WI38 (cell line): ENCODE data around the gene DPYD.

Source experiments
- H3K4me3 ChIP-seq: 2 replicates; pipeline ENCODE4 v1.5.1; 2011; ENCODE audit warnings: low read depth, mild to moderate bottlenecking, control low read depth, low read length
- TF ChIP-seq, protein P1 (sequence below): IDR thresholded peaks from 2 replicates; pipeline ENCODE4 v1.5.1; 2012; ENCODE audit warnings: low read depth, mild to moderate bottlenecking, control low read depth, low read length

The DPYD gene

DNA sequence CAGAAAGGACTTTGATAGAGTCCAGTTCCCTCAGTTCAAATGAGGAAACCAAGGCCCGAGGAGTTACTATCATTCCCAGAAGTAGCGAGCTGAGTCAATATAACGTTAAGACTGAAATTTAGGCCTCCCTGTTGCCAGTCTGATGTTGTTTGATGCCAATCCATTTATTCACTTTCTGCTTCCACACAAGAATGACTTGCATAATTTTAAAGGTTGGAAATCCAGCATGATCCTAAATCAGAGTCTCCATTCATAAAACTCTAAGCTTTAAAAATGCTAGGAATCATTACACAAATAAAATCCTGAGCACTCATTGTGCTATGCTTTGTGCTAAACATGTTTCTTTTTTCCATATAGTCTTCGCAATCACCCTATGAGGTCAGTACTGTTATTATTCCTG lies 784.9 kb downstream of the DPYD start:
- TF ChIP-seq, protein P1, sequence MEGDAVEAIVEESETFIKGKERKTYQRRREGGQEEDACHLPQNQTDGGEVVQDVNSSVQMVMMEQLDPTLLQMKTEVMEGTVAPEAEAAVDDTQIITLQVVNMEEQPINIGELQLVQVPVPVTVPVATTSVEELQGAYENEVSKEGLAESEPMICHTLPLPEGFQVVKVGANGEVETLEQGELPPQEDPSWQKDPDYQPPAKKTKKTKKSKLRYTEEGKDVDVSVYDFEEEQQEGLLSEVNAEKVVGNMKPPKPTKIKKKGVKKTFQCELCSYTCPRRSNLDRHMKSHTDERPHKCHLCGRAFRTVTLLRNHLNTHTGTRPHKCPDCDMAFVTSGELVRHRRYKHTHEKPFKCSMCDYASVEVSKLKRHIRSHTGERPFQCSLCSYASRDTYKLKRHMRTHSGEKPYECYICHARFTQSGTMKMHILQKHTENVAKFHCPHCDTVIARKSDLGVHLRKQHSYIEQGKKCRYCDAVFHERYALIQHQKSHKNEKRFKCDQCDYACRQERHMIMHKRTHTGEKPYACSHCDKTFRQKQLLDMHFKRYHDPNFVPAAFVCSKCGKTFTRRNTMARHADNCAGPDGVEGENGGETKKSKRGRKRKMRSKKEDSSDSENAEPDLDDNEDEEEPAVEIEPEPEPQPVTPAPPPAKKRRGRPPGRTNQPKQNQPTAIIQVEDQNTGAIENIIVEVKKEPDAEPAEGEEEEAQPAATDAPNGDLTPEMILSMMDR, result no peak
- H3K4me3 ChIP-seq, result no peak overlapping the region

DNA sequence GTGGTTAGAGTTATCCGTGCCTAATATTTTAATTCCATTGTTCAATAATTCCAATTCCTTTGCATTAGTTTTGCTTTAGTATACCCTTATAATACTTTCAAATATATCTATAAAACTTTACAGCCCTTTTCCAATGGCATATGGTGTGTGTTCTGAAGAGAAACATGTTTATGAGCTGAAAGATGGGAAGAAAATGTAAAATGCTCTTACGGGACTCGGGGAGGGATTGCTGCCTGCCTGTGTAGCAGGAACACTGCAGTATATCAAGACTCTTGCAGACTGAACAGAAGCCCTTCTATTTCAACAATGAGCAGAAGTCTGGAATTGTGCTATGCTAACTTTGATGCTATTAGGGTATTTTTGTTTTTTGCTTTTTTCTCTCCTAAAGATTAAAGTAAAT lies 792.4 kb downstream of the DPYD start:
- TF ChIP-seq, protein P1, result no peak
- no peak overlapping the region for H3K4me3 ChIP-seq

DNA sequence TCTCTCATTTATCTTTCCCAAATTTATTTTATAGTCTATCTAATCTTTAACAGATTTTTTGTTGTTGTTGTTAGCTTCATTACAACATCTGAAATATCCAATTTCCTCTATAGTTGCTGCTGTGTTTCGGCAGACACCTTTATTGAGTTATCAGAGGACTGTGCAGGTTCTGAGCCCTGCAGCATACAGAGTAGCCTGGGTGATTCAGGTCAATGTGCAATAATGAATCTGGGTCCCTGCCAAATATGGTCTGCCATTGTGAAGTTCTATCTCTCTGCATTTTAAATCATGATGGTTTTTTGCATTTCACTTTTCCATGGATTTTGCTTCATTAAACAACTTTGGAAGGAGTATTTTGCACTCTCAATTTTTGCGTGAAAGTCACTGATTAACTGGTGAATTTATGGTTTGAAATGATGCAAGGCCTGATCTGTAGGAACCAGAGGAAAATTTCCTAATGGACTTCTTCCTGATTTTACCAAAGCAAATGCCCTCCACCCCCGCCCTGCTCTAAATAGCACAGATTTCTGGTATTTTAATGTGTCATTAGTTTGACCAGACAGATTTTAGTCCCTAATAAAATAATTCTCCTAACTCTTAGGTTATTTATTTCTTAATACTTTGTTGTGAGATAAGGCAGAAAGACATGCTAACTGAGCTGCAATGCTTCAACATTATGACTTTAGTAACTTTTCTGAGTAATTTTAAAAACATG lies 797.0 kb downstream of the DPYD start:
- TF ChIP-seq, protein P1, result no peak
- no peak overlapping the region for H3K4me3 ChIP-seq

DNA sequence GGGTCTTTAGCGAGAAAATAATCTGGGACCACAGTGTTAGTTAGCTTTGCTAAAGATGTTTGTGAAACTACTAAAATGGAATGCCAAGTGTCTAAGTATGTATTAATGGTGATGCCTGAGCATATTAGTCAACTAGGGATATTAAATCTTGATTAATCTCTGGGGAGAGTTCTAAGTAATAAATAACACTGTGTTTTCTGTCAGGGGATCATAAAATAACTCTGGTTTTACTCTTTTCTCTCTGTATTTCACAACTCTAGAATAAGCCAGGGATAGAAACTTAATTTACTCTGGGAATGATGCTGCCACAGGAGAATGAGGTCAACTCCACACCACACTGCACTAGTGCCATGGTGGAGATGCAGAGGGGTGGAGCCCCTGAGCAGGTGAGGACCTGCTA lies 800.0 kb downstream of the DPYD start:
- no peak overlapping the region for H3K4me3 ChIP-seq
- TF ChIP-seq, protein P1, result no peak

DNA sequence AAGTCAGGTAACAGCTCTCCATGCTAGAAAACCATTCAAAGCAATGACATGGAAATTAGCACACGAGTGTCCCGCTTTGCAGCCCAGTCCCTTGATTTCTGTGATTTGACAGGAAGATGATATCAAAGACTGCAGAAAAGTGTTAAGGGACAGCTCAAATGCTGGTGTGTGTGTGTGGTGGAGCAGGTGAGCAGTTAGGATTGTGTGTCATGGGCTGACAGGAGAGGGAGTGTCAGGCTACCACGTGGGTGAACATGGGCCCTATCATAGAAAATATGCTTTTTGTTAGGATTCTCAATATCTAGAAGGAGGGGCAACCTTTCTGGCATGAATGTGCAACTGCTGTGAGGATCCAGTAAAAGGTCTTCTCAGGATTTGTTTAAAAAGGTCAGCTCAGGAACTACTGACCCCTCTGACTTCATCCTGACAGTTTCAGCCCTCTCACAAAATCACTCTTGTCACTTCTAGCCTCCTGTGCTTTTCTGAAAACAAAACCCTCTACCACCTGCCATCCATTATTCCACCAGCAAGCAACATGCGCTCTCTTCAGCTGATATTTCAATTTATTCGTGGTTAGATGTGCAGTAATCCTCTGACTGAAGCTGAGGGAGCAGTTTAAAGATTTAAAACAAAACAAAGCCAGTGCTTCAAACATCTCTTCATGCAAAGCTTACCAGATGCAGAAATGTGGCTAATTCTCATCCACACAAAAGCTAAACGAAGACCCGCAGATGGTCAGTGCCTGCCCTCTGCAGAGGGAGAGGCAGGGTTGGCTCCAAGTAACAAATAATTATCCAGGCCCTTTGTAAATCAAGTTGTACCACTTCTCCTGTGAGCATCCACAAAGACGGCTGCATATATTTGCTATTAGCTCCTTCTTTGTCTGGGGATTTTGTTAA lies 801.3 kb downstream of the DPYD start:
- TF ChIP-seq, protein P1, result no peak
- no peak overlapping the region for H3K4me3 ChIP-seq

DNA sequence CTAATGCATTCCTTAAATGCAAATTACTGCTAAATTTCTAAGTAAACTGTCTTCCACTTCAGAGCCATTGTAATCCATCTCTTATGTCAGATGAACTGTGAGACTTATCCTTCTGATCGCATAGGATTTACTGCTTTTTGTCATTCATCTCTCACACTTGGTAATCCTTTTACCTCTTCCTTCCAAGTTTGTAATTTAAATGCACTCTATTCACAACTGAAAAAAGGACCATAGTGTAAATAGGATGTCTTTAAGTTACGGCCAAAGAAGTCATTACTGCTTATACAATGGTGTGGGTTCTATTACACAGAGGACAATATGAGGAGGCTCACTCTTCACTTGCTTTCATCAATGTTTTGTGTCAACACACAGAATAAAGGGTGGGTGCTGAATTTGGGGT lies 806.0 kb downstream of the DPYD start:
- no peak overlapping the region for H3K4me3 ChIP-seq
- TF ChIP-seq, protein P1, result no peak

DNA sequence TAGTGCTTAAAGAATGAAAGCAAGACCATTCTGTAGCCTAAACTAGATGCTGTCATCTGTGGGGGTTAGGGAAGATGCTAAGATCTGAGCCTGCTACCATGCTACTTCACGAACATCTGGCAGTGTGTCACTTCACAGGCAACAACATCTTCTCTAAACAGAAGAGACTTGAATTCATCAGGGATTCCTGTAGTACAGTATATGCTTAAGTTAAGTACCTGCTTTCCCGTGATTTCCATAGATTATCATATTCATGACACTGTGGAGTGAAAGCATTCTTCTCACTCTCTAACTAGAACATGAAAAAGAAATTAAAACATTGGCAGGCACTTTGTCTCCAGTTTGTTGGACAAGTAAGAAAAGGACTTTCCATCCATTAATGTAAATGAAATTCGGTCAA lies 808.4 kb downstream of the DPYD start:
- TF ChIP-seq, protein P1, result no peak
- H3K4me3 ChIP-seq, result no peak overlapping the region
